WTC11 (cell line): Measurements from ENCODE around the gene ZNF490.

ENCODE experiments used
- CTCF ChIP-seq: fragments of 200-600 bp; IDR thresholded peaks from 2 replicates; pipeline ENCODE4 v1.8.0; 2022; ENCODE audit warnings: antibody characterized with exemption
- E2F1 ChIP-seq: sonication (generic); formaldehyde crosslinking; IDR thresholded peaks from 2 replicates; pipeline ENCODE4 v1.8.0; 2022; ENCODE audit warnings: mild to moderate bottlenecking, missing genetic modification reagents
- FOXP1 ChIP-seq: sonication (generic); formaldehyde crosslinking; IDR thresholded peaks from 2 replicates; pipeline ENCODE4 v1.8.0; 2022; ENCODE audit warnings: missing genetic modification reagents, mild to moderate bottlenecking, moderate library complexity, borderline replicate concordance
- RELA ChIP-seq: sonication (generic); formaldehyde crosslinking; IDR thresholded peaks from 2 replicates; pipeline ENCODE4 v1.8.1; 2022; ENCODE audit warnings: missing genetic modification reagents, mild to moderate bottlenecking, borderline replicate concordance
- TCF7 ChIP-seq: sonication (generic); formaldehyde crosslinking; IDR thresholded peaks from 2 replicates; pipeline ENCODE4 v1.8.0; 2022; ENCODE audit warnings: mild to moderate bottlenecking, low read depth, missing genetic modification reagents, moderate library complexity
- TEAD4 ChIP-seq: sonication (generic); formaldehyde crosslinking; IDR thresholded peaks from 2 replicates; pipeline ENCODE4 v1.8.0; 2022; ENCODE audit warnings: mild to moderate bottlenecking, missing genetic modification reagents
- TP53 ChIP-seq: sonication (generic); formaldehyde crosslinking; IDR thresholded peaks from 2 replicates; pipeline ENCODE4 v1.8.1; 2023; ENCODE audit warnings: mild to moderate bottlenecking, missing genetic modification reagents
- ZBTB21 ChIP-seq: sonication (generic); formaldehyde crosslinking; IDR thresholded peaks from 2 replicates; pipeline ENCODE4 v1.8.1; 2023; ENCODE audit warnings: mild to moderate bottlenecking, missing genetic modification reagents, borderline replicate concordance

GRCh38 chr19:12652219-12652618 lies 41.6 kb upstream of the ZNF490 start:
- TF ChIP-seq E2F1 (CRISPR knock-in tag) (no peak), FOXP1 (CRISPR knock-in tag) (no peak), CTCF (no peak), ZBTB21 (CRISPR knock-in tag) (no peak), RELA (CRISPR knock-in tag) (no peak), TEAD4 (CRISPR knock-in tag) (no peak), TP53 (CRISPR knock-in tag) (no peak), TCF7 (CRISPR knock-in tag) (no peak)
